ENCODE measurements around the gene EWSR1.

GRCh38 chr22:29320546-29320945, 52.5 kb downstream of the EWSR1 start:
- TF ChIP-seq CTCF (IDR thresholded peaks at IDR 0.05) (no peak), ZFX (IDR thresholded peaks at IDR 0.05; ENCODE audit: borderline replicate concordance) (no peak)
